DND-41 (cell line): ENCODE data around the gene CAPN5.

Experiments
- EZH2 ChIP-seq: IDR thresholded peaks from 3 replicates; pipeline ENCODE4 v1.6.1; 2012; ENCODE audit warnings: borderline replicate concordance, low read depth, mild to moderate bottlenecking, moderate library complexity, low read length, inconsistent platforms; ENCODE audit not compliant: severe bottlenecking
- TF ChIP-seq, protein P1 (sequence below): IDR thresholded peaks from 2 replicates; pipeline ENCODE4 v1.5.1; 2012; ENCODE audit warnings: borderline replicate concordance, low read length, moderate library complexity, mild to moderate bottlenecking; ENCODE audit not compliant: poor library complexity, severe bottlenecking; ENCODE audit errors: extremely low read depth

DNA sequence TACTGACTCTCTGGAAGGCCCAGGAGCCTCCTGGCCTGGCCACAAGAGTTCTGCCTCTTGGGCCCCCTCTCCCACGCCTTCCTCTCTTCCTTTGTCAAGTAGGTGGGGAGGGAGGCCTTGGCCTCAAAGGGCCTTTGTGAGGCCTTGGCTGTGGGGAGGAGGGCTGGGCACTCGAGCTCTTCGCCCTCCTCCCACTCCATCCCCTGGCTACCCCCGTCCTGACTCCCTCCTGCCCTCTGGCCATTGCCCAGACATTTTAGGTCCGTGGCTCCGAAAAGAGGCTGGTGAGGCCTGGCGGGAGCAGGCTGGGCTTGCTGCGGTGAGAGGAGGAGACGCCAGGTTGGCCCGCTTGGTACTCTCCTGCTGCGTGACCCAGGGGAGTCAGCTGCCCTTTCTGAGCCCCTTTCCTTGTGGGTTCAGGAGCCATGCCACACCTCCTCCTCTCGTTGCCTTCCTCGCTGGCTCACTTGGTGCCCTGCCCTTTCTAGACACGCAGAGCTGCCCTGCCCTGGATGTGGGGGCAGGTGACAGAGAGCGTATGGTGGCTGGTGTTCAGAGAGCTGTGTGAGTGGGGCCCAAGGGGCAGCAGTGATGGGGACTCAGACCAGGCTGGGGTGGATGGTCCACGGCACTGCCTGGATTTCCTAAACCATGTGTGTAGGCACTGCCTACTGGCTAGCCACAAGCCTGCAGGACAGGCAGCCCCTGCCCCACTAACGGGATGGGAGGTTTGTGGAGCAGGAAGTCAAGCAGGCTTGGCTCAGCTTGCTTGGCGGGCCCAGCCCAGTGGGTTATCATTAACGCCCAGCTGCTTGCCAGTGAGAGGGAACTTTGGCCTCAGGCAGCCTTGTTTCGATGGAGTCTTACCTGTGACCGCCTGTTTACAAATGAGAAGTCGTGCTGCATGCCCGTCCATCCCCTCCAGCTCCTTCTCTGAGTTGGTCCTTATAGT is 20.0 kb downstream of the CAPN5 start:
- TF ChIP-seq, protein P1, sequence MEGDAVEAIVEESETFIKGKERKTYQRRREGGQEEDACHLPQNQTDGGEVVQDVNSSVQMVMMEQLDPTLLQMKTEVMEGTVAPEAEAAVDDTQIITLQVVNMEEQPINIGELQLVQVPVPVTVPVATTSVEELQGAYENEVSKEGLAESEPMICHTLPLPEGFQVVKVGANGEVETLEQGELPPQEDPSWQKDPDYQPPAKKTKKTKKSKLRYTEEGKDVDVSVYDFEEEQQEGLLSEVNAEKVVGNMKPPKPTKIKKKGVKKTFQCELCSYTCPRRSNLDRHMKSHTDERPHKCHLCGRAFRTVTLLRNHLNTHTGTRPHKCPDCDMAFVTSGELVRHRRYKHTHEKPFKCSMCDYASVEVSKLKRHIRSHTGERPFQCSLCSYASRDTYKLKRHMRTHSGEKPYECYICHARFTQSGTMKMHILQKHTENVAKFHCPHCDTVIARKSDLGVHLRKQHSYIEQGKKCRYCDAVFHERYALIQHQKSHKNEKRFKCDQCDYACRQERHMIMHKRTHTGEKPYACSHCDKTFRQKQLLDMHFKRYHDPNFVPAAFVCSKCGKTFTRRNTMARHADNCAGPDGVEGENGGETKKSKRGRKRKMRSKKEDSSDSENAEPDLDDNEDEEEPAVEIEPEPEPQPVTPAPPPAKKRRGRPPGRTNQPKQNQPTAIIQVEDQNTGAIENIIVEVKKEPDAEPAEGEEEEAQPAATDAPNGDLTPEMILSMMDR = no peak
- TF ChIP-seq EZH2 = no peak
